GM12878 (cell line): ENCODE measurements around the gene EPX. TPM values are rescaled to one million over a fixed set of nuclear protein-coding genes. Genes with fewer than 3 reads are reported as not detected.

ENCODE experiments used
- ATAC-seq: fragments of 200-7000 bp; cut with Tn5 transposase; 3 replicates; pipeline ENCODE4 v1.9.1; 2020; ENCODE audit warnings: mild to moderate bottlenecking, moderate library complexity
- BruUV-seq: library from RNA; stranded (reverse); fragments of 400-500 nt; replicated peaks from 2 replicates; lab custom pipeline; 2021; lab: Mats Ljungman, UMichigan
- CTCF ChIA-PET: fragments of 300-600 bp; sonication (Branson Sonifier 250); formaldehyde crosslinking; extraction: SDS; loops from one replicate; lab custom pipeline; 2021; ENCODE audit warnings: inconsistent platforms; lab: Yijun Ruan, JAX
- POLR2A ChIA-PET: fragments of 350-600 bp; formaldehyde crosslinking; extraction: SDS; loops from one replicate; lab custom pipeline; 2021; ENCODE audit warnings: inconsistent platforms; lab: Charles Lee
- RAD21 ChIA-PET: fragments of 300-600 bp; sonication (Branson Sonifier 250); formaldehyde crosslinking; loops from one replicate; lab custom pipeline; 2023; ENCODE audit warnings: antibody characterized with exemption; ENCODE audit not compliant: unreplicated experiment; lab: Charles Lee
- SMC1A ChIA-PET: fragments of 300-600 bp; sonication (Branson Sonifier 250); formaldehyde crosslinking; loops from one replicate; lab custom pipeline; 2023; ENCODE audit not compliant: unreplicated experiment, uncharacterized antibody; lab: Charles Lee
- DNase-seq: peaks from one replicate; pipeline ENCODE4 v3.0.0-alpha.2; 2011; ENCODE audit warnings: low read depth, low spot score
- FAIRE-seq: peaks from 3 replicates; lab custom pipeline; 2011; peaks lifted over from hg19 to GRCh38; lab: Jason Lieb, UNC
- H2AFZ ChIP-seq: 2 replicates; pipeline ENCODE4 v1.6.0; 2011; ENCODE audit warnings: low read depth, low read length, control low read depth; ENCODE audit not compliant: control insufficient read depth
- H3K27ac ChIP-seq: 2 replicates; pipeline ENCODE4 v1.5.1; 2011; ENCODE audit warnings: control low read depth; ENCODE audit not compliant: control insufficient read depth, insufficient read depth
- H3K27me3 ChIP-seq, 2 experiments: replicated peaks in 1 of 2; 2 replicates each; pipeline versions ENCODE4 v1.6.0 to v1.6.1; 2011; ENCODE audit warnings: low read length in 1 of 2; ENCODE audit not compliant: control insufficient read depth in 2 of 2, insufficient read depth in 2 of 2
- H3K36me3 ChIP-seq, 2 experiments: 2 replicates each; pipeline ENCODE4 v1.5.1; 2011; ENCODE audit warnings: low read length in 1 of 2; ENCODE audit not compliant: control insufficient read depth in 2 of 2, insufficient read depth in 2 of 2
- H3K4me1 ChIP-seq: 2 replicates; pipeline ENCODE4 v1.6.1; 2011; ENCODE audit warnings: mild to moderate bottlenecking, low read length, moderate library complexity, mixed read lengths; ENCODE audit not compliant: control insufficient read depth, insufficient read depth
- H3K4me2 ChIP-seq: 2 replicates; pipeline ENCODE4 v1.6.0; 2011; ENCODE audit warnings: control low read depth; ENCODE audit not compliant: control insufficient read depth, insufficient read depth
- H3K4me3 ChIP-seq: fragments of 200-600 bp; sonication (generic); 2 replicates; pipeline ENCODE4 v1.5.1; 2016
- H3K79me2 ChIP-seq: 2 replicates; pipeline ENCODE4 v1.6.0; 2011; ENCODE audit warnings: low read length; ENCODE audit not compliant: control insufficient read depth, insufficient read depth
- H3K9ac ChIP-seq: 2 replicates; pipeline ENCODE4 v1.8.0; 2011; ENCODE audit warnings: low read length, control low read depth, mixed read lengths; ENCODE audit not compliant: control insufficient read depth, insufficient read depth
- H3K9me3 ChIP-seq: replicated peaks from 3 replicates; pipeline ENCODE4 v1.5.1; 2011; ENCODE audit warnings: mild to moderate bottlenecking, low read length; ENCODE audit not compliant: control insufficient read depth, insufficient read depth
- H4K20me1 ChIP-seq: 2 replicates; pipeline ENCODE4 v1.6.0; 2011; ENCODE audit not compliant: control insufficient read depth, insufficient read depth
- ESRRA ChIP-seq: IDR thresholded peaks from 2 replicates; pipeline ENCODE4 v1.6.1; 2012; ENCODE audit warnings: mild to moderate bottlenecking, low read length, improper control_type of control experiment
- MYC ChIP-seq: IDR thresholded peaks from 2 replicates; pipeline ENCODE4 v1.6.1; 2011; ENCODE audit warnings: mild to moderate bottlenecking, low read length, moderate library complexity, inconsistent platforms; ENCODE audit not compliant: insufficient read depth, insufficient replicate concordance, insufficient read length, severe bottlenecking
- PAX8 ChIP-seq: fragments of 450-650 bp; IDR thresholded peaks from 2 replicates; pipeline ENCODE4 v1.6.1; 2017; ENCODE audit warnings: mild to moderate bottlenecking, moderate library complexity
- RELB ChIP-seq: fragments of 450-650 bp; IDR thresholded peaks from 2 replicates; pipeline ENCODE4 v1.6.1; 2017; ENCODE audit warnings: low read depth, mild to moderate bottlenecking, moderate library complexity
- REST ChIP-seq: IDR thresholded peaks from 2 replicates; pipeline ENCODE4 v1.6.1; 2012; ENCODE audit warnings: mild to moderate bottlenecking, low read depth, low read length
- WGBS: methylation state at CpG from one replicate; pipeline ENCODE4 v1.1.6; 2016; ENCODE audit warnings: low lambda C conversion rate; ENCODE audit not compliant: insufficient replicate concordance, insufficient coverage; ENCODE audit errors: missing lambda C conversion rate; 5-methylcytosine and 5-hydroxymethylcytosine counted together
- in situ Hi-C: fragments of 300-500 bp; cut with MboI; formaldehyde crosslinking; loops from 9 replicates; pipeline ENCODE4 v1.14.3; 2018; ENCODE audit warnings: mixed read lengths
- intact Hi-C: fragments of 100-400 bp; cut with micrococcal nuclease; formaldehyde crosslinking; loops from one replicate; pipeline ENCODE4 v1.14.2; 2022; ENCODE audit not compliant: unreplicated experiment
- polyA plus RNA-seq, 11 experiments: library from polyadenylated mRNA; depleted of rRNA in 4 of 11; unstranded in 6 of 11; stranded (reverse) in 5 of 11; fragments of >200 nt; fragmentation: Nextera tagmentation in 4 of 11; fragmentation: Illumina TruSeq in 1 of 11; extraction: Ambion mirVana in 4 of 11; extraction: Trizol in 1 of 11; gene quantifications; 1 replicate in 1 of 11; 2 replicates in 10 of 11; pipeline versions ENCODE4 v1.2.1 to v1.2.3, GENCODE V29; 2011 to 2016; ENCODE audit warnings: inconsistent platforms in 2 of 11, missing spikeins in 2 of 11, low read depth in 1 of 11
- total RNA-seq, 4 experiments: library from RNA; depleted of rRNA in 3 of 4; stranded (reverse); fragments of >200 nt in 3 of 4; fragmentation: Illumina TruSeq in 1 of 4; extraction: Trizol in 1 of 4; gene quantifications; 2 replicates each; pipeline versions ENCODE4 v1.2.1 to v1.2.3, GENCODE V29; 2013 to 2021

Gene EPX
- total and polyA plus RNA-seq, 10 of the 15 experiments (the other 5 are each of a cell fraction or from before 2014, with no cell fraction given) = 0.03 TPM; not detected in 9

- no peak for TF ChIP-seq MYC
- TF ChIP-seq ESRRA = no peak
- TF ChIP-seq PAX8 = no peak
Measured at GRCh38 chr17:58187063-58187462, 5.5 kb upstream of the EPX start (continued).

GRCh38 chr17:58187675-58188074, 4.9 kb upstream of the EPX start:
- Histone ChIP-seq H3K9ac (no peak overlapping the region), H3K4me3 (no peak overlapping the region), H3K9me3 (no peaks in the 10 kb centered on the region), H3K4me2 (no peak overlapping the region), H4K20me1 (no peaks in the 10 kb centered on the region), H3K4me1 (peaks cover 3% of the 10 kb centered on the region), H3K27me3 (peaks cover 2 to 3% of the 10 kb centered on the region in 2 experiments; a peak in 2 of 4 replicates), H3K36me3 (no peaks in the 10 kb centered on the region), H3K79me2 (no peaks in the 10 kb centered on the region), H3K27ac (no peak overlapping the region), H2AFZ (no peak overlapping the region)
- in situ Hi-C loops (no loop called here), intact Hi-C loops (no loop called here)
- no peak for ATAC-seq
- DNase-seq = no peak
- SMC1A ChIA-PET = no interaction called here
- RAD21 ChIA-PET = no interaction called here
- TF ChIP-seq REST = peak; percentile 21; the same call in 1 of the 2 replicates
- TF ChIP-seq RELB = no peak
- CTCF ChIA-PET = no interaction called here
- BruUV-seq = no TSS peak
- FAIRE-seq = no peak
- WGBS = 27% methylated on average over 7 of the region's 7 CpGs
- POLR2A ChIA-PET = no interaction called here
